Spleen (tissue), 13 donors: ENCODE measurements around the gene CALN1. TPM values are rescaled to one million over a fixed set of nuclear protein-coding genes. Genes with fewer than 3 reads are reported as not detected.
"Not testable (repeated sequence)": the region's sequence is repeated elsewhere in the genome, so short reads cannot be mapped to it uniquely, and the experiment has no call there.

Source experiments
- DNase-seq: peaks from one replicate; pipeline ENCODE4 v3.0.0-alpha.2; 2020
- H3K27ac ChIP-seq, 8 donors: fragments of 200-600 bp; sonication (generic) in 7 of 8; 1 replicate in 4 of 8; 2 replicates in 4 of 8; pipeline versions ENCODE4 v1.5.0 to v1.8.0; 2016 to 2021; ENCODE audit warnings: inconsistent platforms in 4 of 8, mild to moderate bottlenecking in 4 of 8, moderate library complexity in 1 of 8
- H3K27me3 ChIP-seq, 7 donors: fragments of 200-600 bp; sonication (generic) in 6 of 7; replicated peaks in 1 of 7; 1 replicate in 4 of 7; 2 replicates in 3 of 7; pipeline versions ENCODE4 v1.5.0 to v1.8.0; 2016 to 2021; ENCODE audit warnings: inconsistent platforms in 3 of 7, mild to moderate bottlenecking in 1 of 7
- H3K36me3 ChIP-seq, 6 donors: fragments of 200-600 bp; sonication (generic) in 5 of 6; 1 replicate in 4 of 6; 2 replicates in 2 of 6; pipeline versions ENCODE4 v1.5.0 to v1.8.0; 2016 to 2021; ENCODE audit warnings: inconsistent platforms in 2 of 6
- H3K4me1 ChIP-seq, 6 donors: fragments of 200-600 bp; sonication (generic) in 5 of 6; 1 replicate in 3 of 6; 2 replicates in 3 of 6; pipeline versions ENCODE4 v1.5.0 to v1.8.0; 2016 to 2021; ENCODE audit warnings: inconsistent platforms in 3 of 6
- H3K4me3 ChIP-seq, 8 donors: fragments of 200-600 bp; sonication (generic) in 7 of 8; 1 replicate in 4 of 8; 2 replicates in 4 of 8; pipeline versions ENCODE4 v1.5.0 to v1.8.0; 2016 to 2021; ENCODE audit warnings: inconsistent platforms in 4 of 8, mild to moderate bottlenecking in 4 of 8, moderate library complexity in 2 of 8
- H3K9me3 ChIP-seq, 8 donors: fragments of 200-600 bp; sonication (generic) in 7 of 8; 1 replicate in 4 of 8; 2 replicates in 4 of 8; pipeline versions ENCODE4 v1.5.0 to v1.8.0; 2016 to 2021; ENCODE audit warnings: inconsistent platforms in 4 of 8
- CTCF ChIP-seq, 11 experiments: fragments of 200-600 bp in 7 of 11; fragments of 450-650 bp in 4 of 11; sonication (generic) in 4 of 11; IDR thresholded peaks in 8 of 11; conservative IDR thresholded peaks in 3 of 11; 1 replicate in 7 of 11; 2 replicates in 4 of 11; pipeline versions ENCODE4 v1.4.0 to v1.8.0; 2016 to 2021; ENCODE audit warnings: antibody characterized with exemption in 11 of 11, inconsistent platforms in 4 of 11, mild to moderate bottlenecking in 1 of 11
- POLR2A ChIP-seq, 3 donors: fragments of 450-650 bp; IDR thresholded peaks; one replicate each; pipeline ENCODE4 v1.5.1; 2017; ENCODE audit warnings: antibody characterized with exemption in 3 of 3, mild to moderate bottlenecking in 1 of 3
- POLR2AphosphoS5 ChIP-seq, 3 donors: sonication (generic); formaldehyde crosslinking; IDR thresholded peaks; one replicate each; pipeline ENCODE4 v1.5.1; 2017; ENCODE audit warnings: antibody characterized with exemption in 3 of 3
- WGBS, 5 donors: extraction: QIAGEN DNeasy Blood & Tissue Kit in 3 of 5; methylation state at CpG; one replicate each; pipeline versions ENCODE4 v1.1.5 to v1.1.7; 2013 to 2018; 5-methylcytosine and 5-hydroxymethylcytosine counted together
- intact Hi-C: fragments of 100-400 bp; cut with DNase I; formaldehyde crosslinking; loops from one replicate; pipeline ENCODE4 v1.15.0; 2023; ENCODE audit warnings: low total_unique reads
- long read RNA-seq, 2 donors: transcript quantifications; one replicate each; lab custom pipeline, GENCODE V29; 2026
- polyA plus RNA-seq, 3 donors: library from polyadenylated mRNA; stranded (reverse); fragments of 200-250 nt; gene quantifications; one replicate each; pipeline ENCODE4 v1.2.1, GENCODE V29; 2013
- total RNA-seq, 7 donors: library from RNA; depleted of rRNA in 3 of 7; stranded (reverse); fragments of >200 nt in 3 of 7; fragmentation: NEBNext Ultra II Directional in 4 of 7; extraction: Animal tissue kit (Norgen Biotek cat#: 25700) in 4 of 7; gene quantifications; one replicate each; pipeline versions ENCODE4 v1.1.0 to v1.2.1, GENCODE V29; 2016 to 2021
- donor health status: healthy with polysubstance abuse.
- donor health status: DM: no; HTN: no; CAD: no; lungs with moderate emphysema.
- donor health status: DM: no; HTN: no; CAD: no.
- donor health status: Bipolar disorder and iron deficiency.
- donor health status: healthy.
- donor health status: DM: no; HTN: no; CAD: no.
- donor health status: DM: yes; HTN: yes; CAD: no.

Gene CALN1
- under 1 TPM in 2 of 7 donors, not detected in 5; 0.03 to 0.19 TPM for total RNA-seq
- polyA plus RNA-seq, result under 1 TPM in 1 of 3 donors, not detected in 2; under 0.01 TPM
- long read RNA-seq, donor 1, result 0 reads
- long read RNA-seq, donor 2, result 0 reads

DNA sequence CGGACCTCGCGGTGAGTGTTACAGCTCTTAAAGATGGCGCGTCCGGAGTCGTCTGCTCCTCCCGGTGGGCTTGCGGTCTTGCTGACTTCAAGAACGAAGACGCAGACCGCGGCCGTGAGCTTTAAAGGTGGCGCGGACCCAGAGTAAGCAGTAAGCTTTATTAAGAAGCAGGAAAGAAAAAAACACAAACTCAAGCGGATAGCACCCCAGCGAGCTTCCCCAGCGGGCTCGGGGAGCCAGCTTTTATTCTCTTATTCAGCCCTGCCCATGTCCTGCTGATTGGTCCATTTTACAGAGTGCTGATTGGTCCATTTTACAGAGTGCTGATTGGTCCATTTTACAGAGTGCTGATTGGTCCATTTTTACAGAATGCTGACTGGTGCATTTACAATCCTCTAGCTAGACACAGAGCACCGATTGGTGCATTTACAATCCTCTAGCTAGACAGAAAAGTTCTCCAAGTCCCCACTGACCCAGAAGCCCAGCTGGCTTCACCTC, at the start of gene CALN1:
Gene CALN1 (minus strand): TSS at position 218 of the 498 bp plus-strand sequence.
- H3K27me3 ChIP-seq, intact Hi-C loops, H3K4me3 ChIP-seq, H3K27ac ChIP-seq, H3K4me1 ChIP-seq, H3K36me3 ChIP-seq: not testable (repeated sequence)
- peak; percentile 70 for DNase-seq
- 94 to 98% (median 96%) methylated on average over 21 of the region's 21 CpGs for WGBS, 5 donors
- H3K9me3 ChIP-seq, result peaks cover 0 to 11% (median 0%) of the 10 kb centered on the region in 8 donors

DNA sequence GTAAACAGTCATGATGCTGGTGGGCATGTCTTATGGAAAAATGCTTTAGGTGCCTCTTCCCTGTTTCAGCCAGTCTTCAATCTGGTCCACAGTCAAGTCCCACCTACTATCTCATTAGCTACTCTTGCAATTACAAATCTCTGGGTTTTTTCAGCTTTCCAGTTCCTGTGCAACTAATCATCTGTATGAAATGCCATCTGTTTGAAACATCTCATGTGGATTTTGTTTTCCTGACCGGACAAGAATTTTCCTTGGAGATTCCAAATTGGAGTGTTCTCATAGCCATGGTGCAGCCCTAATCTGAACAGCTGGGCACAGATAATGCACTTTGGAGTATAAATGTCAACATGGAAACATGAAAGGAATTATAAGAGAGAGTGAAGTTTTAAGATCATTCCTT, 41.3 kb upstream of the CALN1 start:
- Histone ChIP-seq H3K4me1 (no peaks in the 10 kb centered on the region), H3K4me3 (no peak overlapping the region), H3K27me3 (peaks cover 0 to 8% (median 0%) of the 10 kb centered on the region in 7 donors), H3K9me3 (peaks cover 0 to 13% (median 9%) of the 10 kb centered on the region in 8 donors), H3K27ac (no peak overlapping the region), H3K36me3 (no peaks in the 10 kb centered on the region)
- WGBS, 5 donors, result 88 to 98% (median 94%) methylated on average over 1 of the region's 1 CpG
- no peak for TF ChIP-seq POLR2AphosphoS5 (IDR thresholded peaks at IDR 0.05)
- TF ChIP-seq CTCF (IDR thresholded peaks at IDR 0.05 in 8 of 11, conservative IDR thresholded peaks at IDR 0.05 in 3 of 11), result no peak
- no peak for TF ChIP-seq POLR2A (IDR thresholded peaks at IDR 0.05)
- DNase-seq, result no peak
- intact Hi-C loops, result no loop called here

DNA sequence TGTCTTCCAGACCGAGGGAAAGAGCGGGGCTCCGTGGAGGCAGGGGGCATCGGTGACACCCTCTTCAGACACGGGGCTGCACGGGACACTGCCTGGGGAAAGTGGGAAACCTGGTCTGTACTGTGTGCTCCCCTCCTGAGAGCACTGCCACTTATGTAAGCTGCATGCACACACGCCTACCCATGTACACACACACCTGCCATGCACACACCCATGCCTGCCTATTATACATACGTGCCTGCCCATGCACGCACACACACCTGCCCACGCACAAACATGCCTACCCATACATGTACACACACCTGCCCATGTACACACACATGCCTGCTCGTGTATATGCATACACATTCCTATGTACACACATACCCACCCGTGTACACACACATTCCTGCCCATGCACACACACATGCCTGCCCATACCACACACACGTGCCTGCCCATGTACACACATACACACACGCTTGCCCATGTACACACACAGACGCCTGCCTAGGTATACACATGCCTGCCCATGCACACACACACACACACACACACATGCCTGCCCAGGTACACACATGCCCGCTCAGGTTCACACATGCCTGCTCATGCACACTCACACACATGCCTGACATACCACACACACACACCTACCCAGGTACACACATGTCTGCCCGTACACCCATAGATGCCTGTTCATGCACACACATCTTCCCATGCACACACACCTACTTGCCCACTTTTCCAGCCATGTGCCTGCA, 35.5 kb upstream of the CALN1 start:
- WGBS, 5 donors, result 85 to 92% (median 89%) methylated on average over 14 to 17 of the region's 17 CpGs
- Histone ChIP-seq H3K4me3 (no peak overlapping the region), H3K36me3 (no peaks in the 10 kb centered on the region), H3K9me3 (peaks cover 0 to 5% (median 2%) of the 10 kb centered on the region in 8 donors), H3K4me1 (no peaks in the 10 kb centered on the region), H3K27ac (no peak overlapping the region), H3K27me3 (peaks cover 0 to 45% (median 0%) of the 10 kb centered on the region in 7 donors)
- DNase-seq, result no peak
- intact Hi-C loops, result no loop called here
- TF ChIP-seq CTCF (IDR thresholded peaks at IDR 0.05 in 8 of 11, conservative IDR thresholded peaks at IDR 0.05 in 3 of 11) (no peak), POLR2AphosphoS5 (IDR thresholded peaks at IDR 0.05) (no peak), POLR2A (IDR thresholded peaks at IDR 0.05) (no peak)

- peak; percentile 45 for DNase-seq
- no peak overlapping the region for H3K27ac ChIP-seq
- TF ChIP-seq POLR2AphosphoS5 (IDR thresholded peaks at IDR 0.05) (no peak), CTCF (IDR thresholded peaks at IDR 0.05 in 8 of 11, conservative IDR thresholded peaks at IDR 0.05 in 3 of 11) (no peak), POLR2A (IDR thresholded peaks at IDR 0.05) (no peak)
- 41 to 50% (median 43%) methylated on average over 20 of the region's 20 CpGs for WGBS, 5 donors
- H3K27me3 ChIP-seq, result peaks cover 0 to 45% (median 0%) of the 10 kb centered on the region in 7 donors
- H3K9me3 ChIP-seq, result no peaks in the 10 kb centered on the region
- no peak overlapping the region for H3K4me3 ChIP-seq
- H3K4me1 ChIP-seq, result no peaks in the 10 kb centered on the region
- intact Hi-C loops, result no loop called here
- no peaks in the 10 kb centered on the region for H3K36me3 ChIP-seq
These were observed 34.7 kb upstream of the CALN1 start for GRCh38 chr7:72446591-72447462.
